HCT116 (cell line): ENCODE measurements around the gene ZFP14. TPM values are rescaled to one million over a fixed set of nuclear protein-coding genes. Genes with fewer than 3 reads are reported as not detected.

Experiments used
- ATAC-seq: fragments of 200-7000 bp; cut with Tn5 transposase; 2 replicates; pipeline ENCODE4 v1.9.1; 2020; ENCODE audit warnings: mild to moderate bottlenecking, moderate library complexity
- BruUV-seq: library from RNA; stranded (reverse); fragments of 400-500 nt; replicated peaks from 2 replicates; lab custom pipeline; 2021; lab: Mats Ljungman, UMichigan
- CTCF ChIA-PET: fragments of 300-600 bp; sonication (Branson Sonifier 250); formaldehyde crosslinking; loops from one replicate; lab custom pipeline; 2021; ENCODE audit warnings: antibody characterized with exemption; lab: Charles Lee
- POLR2A ChIA-PET: fragments of 300-600, 350-600 bp; sonication (Branson Sonifier 250); formaldehyde crosslinking; loops from one replicate; lab custom pipeline; 2021; ENCODE audit warnings: antibody characterized with exemption; lab: Charles Lee
- RAD21 ChIA-PET, 2 experiments: fragments of 300-600 bp; sonication (Branson Sonifier 250); formaldehyde crosslinking; loops; one replicate each; lab custom pipeline; 2023; ENCODE audit warnings: low total read pairs in 2 of 2; ENCODE audit not compliant: uncharacterized antibody in 2 of 2, unreplicated experiment in 2 of 2, low non-redundant PET in 1 of 2; lab: Charles Lee
- DNase-seq: peaks from one replicate; pipeline ENCODE4 v3.0.0-alpha.2; 2010; ENCODE audit warnings: low read depth, low spot score
- H2AFZ ChIP-seq: fragments of 200-600 bp; shearing (Covaris generic), sonication (generic); 2 replicates; pipeline ENCODE4 v1.6.1; 2017; ENCODE audit warnings: low read depth, mixed run types, mixed read lengths, antibody characterized with exemption, low read length; ENCODE audit not compliant: poor library complexity, severe bottlenecking
- H3K27ac ChIP-seq: 2 replicates; pipeline ENCODE4 v1.5.1; 2012; ENCODE audit warnings: low read depth, low read length
- H3K27me3 ChIP-seq: fragments of 200-600 bp; sonication (generic); 2 replicates; pipeline ENCODE4 v1.6.1; 2016; ENCODE audit warnings: mixed run types, low read length, mixed read lengths; ENCODE audit not compliant: insufficient read depth
- H3K36me3 ChIP-seq, 2 experiments: fragments of 200-500 bp in 1 of 2; fragments of 200-600 bp in 1 of 2; sonication (Bioruptor generic) in 1 of 2; sonication (generic) in 1 of 2; 2 replicates each; pipeline versions ENCODE4 v1.5.1 to v1.6.1; 2014 to 2016; ENCODE audit warnings: low read length in 2 of 2, inconsistent platforms in 1 of 2, mixed read lengths in 1 of 2, mixed run types in 1 of 2; ENCODE audit not compliant: insufficient read depth in 2 of 2, control insufficient read depth in 1 of 2
- H3K4me1 ChIP-seq, 2 experiments: fragments of 200-600 bp in 1 of 2; sonication (generic) in 1 of 2; 2 replicates each; pipeline versions ENCODE4 v1.5.1 to v1.6.1; 2012 to 2017; ENCODE audit warnings: low read length in 2 of 2, inconsistent platforms in 1 of 2, mild to moderate bottlenecking in 1 of 2, mixed read lengths in 1 of 2, mixed run types in 1 of 2, moderate library complexity in 1 of 2; ENCODE audit not compliant: insufficient read depth in 2 of 2, control insufficient read depth in 1 of 2
- H3K4me2 ChIP-seq: fragments of 200-600 bp; sonication (generic); 2 replicates; pipeline ENCODE4 v1.6.1; 2017; ENCODE audit warnings: mixed run types, low read length, mixed read lengths
- H3K4me3 ChIP-seq, 2 experiments: fragments of 200-600 bp in 1 of 2; sonication (generic) in 1 of 2; replicated peaks in 1 of 2; 2 replicates each; pipeline ENCODE4 v1.5.1; 2011 to 2016; ENCODE audit warnings: low read length in 2 of 2, control low read depth in 1 of 2, low read depth in 1 of 2, mild to moderate bottlenecking in 1 of 2, mixed read lengths in 1 of 2, mixed run types in 1 of 2
- H3K79me2 ChIP-seq: fragments of 200-600 bp; sonication (generic); 2 replicates; pipeline ENCODE4 v1.6.1; 2017; ENCODE audit warnings: mild to moderate bottlenecking, mixed run types, low read length, moderate library complexity, mixed read lengths; ENCODE audit not compliant: insufficient read depth
- H3K9ac ChIP-seq: fragments of 200-600 bp; sonication (generic); 2 replicates; pipeline ENCODE4 v1.6.1; 2016; ENCODE audit warnings: low read length, mixed read lengths
- H3K9me2 ChIP-seq: fragments of 200-600 bp; sonication (generic), shearing (Covaris generic); 2 replicates; pipeline ENCODE4 v1.6.1; 2017; ENCODE audit warnings: mixed run types, mild to moderate bottlenecking, moderate library complexity; ENCODE audit not compliant: insufficient read depth
- H3K9me3 ChIP-seq, 2 experiments: fragments of 200-500 bp in 1 of 2; fragments of 200-600 bp in 1 of 2; sonication (Bioruptor generic) in 1 of 2; sonication (generic) in 1 of 2; 2 replicates each; pipeline ENCODE4 v1.6.1; 2014 to 2017; ENCODE audit warnings: low read length in 2 of 2, mixed read lengths in 2 of 2, inconsistent platforms in 1 of 2, low read depth in 1 of 2, mild to moderate bottlenecking in 1 of 2, mixed run types in 1 of 2, moderate library complexity in 1 of 2; ENCODE audit not compliant: control insufficient read depth in 1 of 2, insufficient read depth in 1 of 2
- H4K20me1 ChIP-seq: fragments of 200-600 bp; sonication (generic), shearing (Covaris generic); 2 replicates; pipeline ENCODE4 v1.6.1; 2017; ENCODE audit warnings: mixed run types, mild to moderate bottlenecking, moderate library complexity; ENCODE audit not compliant: insufficient read depth
- ATF3 ChIP-seq: IDR thresholded peaks from 2 replicates; pipeline ENCODE4 v1.6.1; 2012
- CBX3 ChIP-seq: IDR thresholded peaks from 2 replicates; pipeline ENCODE4 v1.6.1; 2012; ENCODE audit warnings: low read depth
- CEBPB ChIP-seq: IDR thresholded peaks from 2 replicates; pipeline ENCODE4 v1.6.1; 2012; ENCODE audit warnings: low read depth
- CTCF ChIP-seq, 3 experiments: fragments of 200-600 bp in 1 of 3; sonication (generic) in 1 of 3; IDR thresholded peaks in 2 of 3; conservative IDR thresholded peaks in 1 of 3; 2 replicates each; pipeline ENCODE4 v1.5.1; 2012 to 2017; ENCODE audit warnings: low read depth in 2 of 3, low read length in 2 of 3, antibody characterized with exemption in 1 of 3, borderline replicate concordance in 1 of 3, control low read depth in 1 of 3, mild to moderate bottlenecking in 1 of 3, mixed read lengths in 1 of 3, mixed run types in 1 of 3, moderate library complexity in 1 of 3; ENCODE audit not compliant: insufficient read depth in 1 of 3
- EGR1 ChIP-seq: IDR thresholded peaks from 2 replicates; pipeline ENCODE4 v1.6.1; 2012; ENCODE audit warnings: low read depth
- ELF1 ChIP-seq: IDR thresholded peaks from 2 replicates; pipeline ENCODE4 v1.6.1; 2012; ENCODE audit warnings: low read depth, borderline replicate concordance
- EZH2phosphoT487 ChIP-seq: fragments of 200-600 bp; IDR thresholded peaks from 2 replicates; pipeline ENCODE4 v1.6.1; 2018; ENCODE audit warnings: antibody characterized with exemption, borderline replicate concordance
- POLR2A ChIP-seq: IDR thresholded peaks from 2 replicates; pipeline ENCODE4 v1.7.0; 2011; ENCODE audit warnings: borderline replicate concordance; ENCODE audit not compliant: insufficient read depth, insufficient read length; ENCODE audit errors: extremely low read depth
- SIN3A ChIP-seq: IDR thresholded peaks from 2 replicates; pipeline ENCODE4 v1.6.1; 2012; ENCODE audit warnings: low read depth
- SP1 ChIP-seq: IDR thresholded peaks from 2 replicates; pipeline ENCODE4 v1.6.1; 2012; ENCODE audit warnings: low read depth
- SRF ChIP-seq: IDR thresholded peaks from 2 replicates; pipeline ENCODE4 v1.6.1; 2012; ENCODE audit warnings: low read depth
- TCF7L2 ChIP-seq: IDR thresholded peaks from 2 replicates; pipeline ENCODE4 v1.7.0; 2011; ENCODE audit warnings: borderline replicate concordance, inconsistent platforms; ENCODE audit not compliant: insufficient read depth, insufficient read length; ENCODE audit errors: extremely low read depth
- ZBTB33 ChIP-seq: IDR thresholded peaks from 2 replicates; pipeline ENCODE4 v1.6.1; 2011; ENCODE audit warnings: mild to moderate bottlenecking, low read length, moderate library complexity; ENCODE audit not compliant: insufficient replicate concordance; ENCODE audit errors: extremely low read depth
- ZNF274 ChIP-seq: fragments of 200-500 bp; sonication (Bioruptor generic); IDR thresholded peaks from 2 replicates; pipeline ENCODE4 v1.6.1; 2014; ENCODE audit warnings: mild to moderate bottlenecking, low read depth, low read length, inconsistent platforms
- intact Hi-C: fragments of 100-400 bp; cut with micrococcal nuclease; formaldehyde crosslinking; loops from 2 replicates; pipeline ENCODE4 v1.10.0; 2022
- total RNA-seq: library from RNA; stranded (reverse); gene quantifications from one replicate; pipeline ENCODE4 v1.2.1, GENCODE V29; 2021; ENCODE audit not compliant: unreplicated experiment

Gene ZFP14
- total RNA-seq, 1 experiment from 2014 or later: 2.8 TPM

- Histone ChIP-seq H3K4me2 (no peak overlapping the region), H2AFZ (no peak overlapping the region), H3K4me1 (no peaks in the 10 kb centered on the region), H3K9me3 (peaks cover 0 to 10% of the 10 kb centered on the region in 2 experiments; a peak in 2 of 4 replicates), H3K79me2 (no peaks in the 10 kb centered on the region), H3K27me3 (no peaks in the 10 kb centered on the region), H3K4me3 (no peak overlapping the region), H3K9me2 (no peaks in the 10 kb centered on the region), H3K27ac (no peak overlapping the region), H3K9ac (no peak overlapping the region), H3K36me3 (no peaks in the 10 kb centered on the region), H4K20me1 (no peaks in the 10 kb centered on the region)
- ChIA-PET POLR2A (no interaction called here), RAD21 (no interaction called here), CTCF (no interaction called here)
- no TSS peak for BruUV-seq
- no peak for DNase-seq
- ATAC-seq: no peak
- TF ChIP-seq CTCF (IDR thresholded peaks at IDR 0.05 in 2 of 3, conservative IDR thresholded peaks at IDR 0.05 in 1 of 3; ENCODE audit: borderline replicate concordance in 1 of 3, insufficient read depth in 1 of 3, low read depth in 2 of 3, low read length in 2 of 3) (no peak), SP1 (no peak), ATF3 (no peak), SRF (no peak), SIN3A (no peak), POLR2A (no peak), ZBTB33 (no peak), CEBPB (no peak), CBX3 (no peak), EZH2phosphoT487 (no peak), ELF1 (no peak), TCF7L2 (no peak), ZNF274 (no peak), EGR1 (no peak)
- intact Hi-C loops: no loop called here
These were observed 44.9 kb upstream of the ZFP14 start for GRCh38 chr19:36423925-36424324.
